GM12801 (cell line): Measurements from ENCODE around the gene MOBP.

ENCODE experiments used
- CTCF ChIP-seq: IDR thresholded peaks from one replicate; pipeline ENCODE4 v1.5.1; 2011; ENCODE audit warnings: control low read depth; ENCODE audit not compliant: insufficient read length; ENCODE audit errors: extremely low read depth

Gene MOBP

GRCh38 chr3:39471652-39472051 is 4.2 kb downstream of the MOBP start:
- no peak for TF ChIP-seq CTCF

GRCh38 chr3:39473452-39474125 is 6.1 kb downstream of the MOBP start:
- TF ChIP-seq CTCF: no peak

- no peak for TF ChIP-seq CTCF
These were observed 6.6 kb downstream of the MOBP start for GRCh38 chr3:39474126-39474515.

- TF ChIP-seq CTCF: no peak
These were observed 9.3 kb downstream of the MOBP start for GRCh38 chr3:39476783-39477182.

- no peak for TF ChIP-seq CTCF
These were observed 10.7 kb downstream of the MOBP start for GRCh38 chr3:39478226-39478625.

- no peak for TF ChIP-seq CTCF
These were observed 12.4 kb downstream of the MOBP start for GRCh38 chr3:39479701-39480414.

GRCh38 chr3:39485547-39485946 is 18.1 kb downstream of the MOBP start:
- TF ChIP-seq CTCF: no peak
